Measurements from ENCODE around the gene SYT1. TPM values are rescaled to one million over a fixed set of nuclear protein-coding genes. Genes with fewer than 3 reads are reported as not detected.

The SYT1 gene
- total RNA-seq, 1 experiment from 2014 or later, result 15.8 TPM

DNA sequence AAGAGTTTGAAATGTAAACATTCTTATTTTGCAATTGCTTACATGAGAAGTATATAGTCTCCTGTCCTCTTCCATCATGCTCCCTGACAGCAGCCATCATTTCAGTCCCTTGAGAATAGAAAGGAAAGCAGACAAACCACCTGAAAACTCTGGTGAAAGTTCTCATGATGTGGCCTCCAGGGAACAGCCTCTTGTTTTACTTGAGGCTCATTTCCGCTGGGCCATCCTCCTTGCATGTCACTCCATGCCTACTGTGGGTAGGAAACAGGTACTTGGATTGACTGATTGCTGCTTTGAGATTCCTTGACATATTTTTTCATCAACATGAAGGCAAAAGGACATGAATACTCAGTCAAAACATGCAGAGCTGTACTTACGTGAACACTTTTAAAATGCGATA is 6.0 kb downstream of the SYT1 start:
- Histone ChIP-seq H4K20me1 (ENCODE audit: control insufficient read depth, insufficient read depth, insufficient read length) (no peaks in the 10 kb centered on the region), H4K5ac (ENCODE audit: insufficient read length, low read depth, low read length) (no peak overlapping the region), H3K14ac (ENCODE audit: insufficient read depth, low read length) (no peak overlapping the region), H3K79me2 (ENCODE audit: insufficient read depth, low read length) (peaks cover 11% of the 10 kb centered on the region; the same call in 1 of the 2 replicates), H2BK5ac (ENCODE audit: insufficient read length, low read length) (no peak overlapping the region), H2BK12ac (ENCODE audit: insufficient read length, low read depth, low read length) (no peak overlapping the region), H3T11ph (ENCODE audit: low read length) (no peak overlapping the region), H3K27me3 (ENCODE audit: insufficient read depth, low read length) (no peaks in the 10 kb centered on the region), H2AK5ac (ENCODE audit: insufficient read length, low read length) (no peak overlapping the region), H3K9me3 (ENCODE audit: control insufficient read depth, low read depth, low read length) (no peaks in the 10 kb centered on the region), H3K23me2 (ENCODE audit: insufficient read length, low read depth, low read length, poor library complexity, severe bottlenecking) (peaks cover 2% of the 10 kb centered on the region), H3K4ac (ENCODE audit: low read depth, low read length) (no peak overlapping the region), H3K23ac (ENCODE audit: insufficient read length, low read depth, low read length) (no peak overlapping the region), H4K8ac (replicated peaks; ENCODE audit: insufficient read length, low read depth, low read length) (no peak overlapping the region), H3K18ac (ENCODE audit: insufficient read length, low read depth, low read length) (no peak overlapping the region), H3K4me2 (ENCODE audit: insufficient read depth, insufficient read length, low read length) (no peak overlapping the region), H2AFZ (ENCODE audit: low read length) (no peak overlapping the region), H2BK120ac (ENCODE audit: low read depth, low read length, poor library complexity, severe bottlenecking) (no peak overlapping the region), H4K91ac (ENCODE audit: insufficient read length, low read depth, low read length) (no peak overlapping the region), H2BK15ac (ENCODE audit: low read depth, low read length) (no peak overlapping the region), H3K79me1 (ENCODE audit: insufficient read depth, low read depth, low read length, poor library complexity, severe bottlenecking) (peaks cover 2% of the 10 kb centered on the region), H3K4me1 (ENCODE audit: insufficient read depth, low read length) (peaks cover 2% of the 10 kb centered on the region; the same call in 1 of the 2 replicates), H3K9ac (ENCODE audit: extremely low read depth, insufficient read length, low read length) (no peak overlapping the region), H2BK20ac (ENCODE audit: low read depth, low read length, poor library complexity, severe bottlenecking) (no peak overlapping the region), H3K27ac (ENCODE audit: insufficient read length, low read depth, low read length) (no peak overlapping the region), H3K56ac (ENCODE audit: insufficient read length, low read depth, low read length) (no peak overlapping the region)
- Mint-ChIP-seq H3K4me3 (no peak overlapping the region), H3K36me3 (ENCODE audit: insufficient read depth in 1 of 3, low read depth in 3 of 3) (no peaks in the 10 kb centered on the region), H3K27me3 (ENCODE audit: low read depth) (no peaks in the 10 kb centered on the region), H3K9me3 (no peaks in the 10 kb centered on the region), H3K4me1 (peaks cover 32 to 35% of the 10 kb centered on the region in 2 experiments), H3K27ac (peak overlapping the region in 2 of 3 experiments; percentile 19 to 69; a peak in 2 of 7 replicates)
- TF ChIP-seq, protein P1, sequence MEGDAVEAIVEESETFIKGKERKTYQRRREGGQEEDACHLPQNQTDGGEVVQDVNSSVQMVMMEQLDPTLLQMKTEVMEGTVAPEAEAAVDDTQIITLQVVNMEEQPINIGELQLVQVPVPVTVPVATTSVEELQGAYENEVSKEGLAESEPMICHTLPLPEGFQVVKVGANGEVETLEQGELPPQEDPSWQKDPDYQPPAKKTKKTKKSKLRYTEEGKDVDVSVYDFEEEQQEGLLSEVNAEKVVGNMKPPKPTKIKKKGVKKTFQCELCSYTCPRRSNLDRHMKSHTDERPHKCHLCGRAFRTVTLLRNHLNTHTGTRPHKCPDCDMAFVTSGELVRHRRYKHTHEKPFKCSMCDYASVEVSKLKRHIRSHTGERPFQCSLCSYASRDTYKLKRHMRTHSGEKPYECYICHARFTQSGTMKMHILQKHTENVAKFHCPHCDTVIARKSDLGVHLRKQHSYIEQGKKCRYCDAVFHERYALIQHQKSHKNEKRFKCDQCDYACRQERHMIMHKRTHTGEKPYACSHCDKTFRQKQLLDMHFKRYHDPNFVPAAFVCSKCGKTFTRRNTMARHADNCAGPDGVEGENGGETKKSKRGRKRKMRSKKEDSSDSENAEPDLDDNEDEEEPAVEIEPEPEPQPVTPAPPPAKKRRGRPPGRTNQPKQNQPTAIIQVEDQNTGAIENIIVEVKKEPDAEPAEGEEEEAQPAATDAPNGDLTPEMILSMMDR (conservative IDR thresholded peaks at IDR 0.05), result no peak
- DNase-seq, result peak; percentile 41
- WGBS (ENCODE audit: extremely low coverage, insufficient read length, low lambda C conversion rate), result no CpG with 5 or more reads among the region's 3 CpGs

All from H9 (cell line).